ENCODE results near the gene HACD2.

HACD2 gene

DNA sequence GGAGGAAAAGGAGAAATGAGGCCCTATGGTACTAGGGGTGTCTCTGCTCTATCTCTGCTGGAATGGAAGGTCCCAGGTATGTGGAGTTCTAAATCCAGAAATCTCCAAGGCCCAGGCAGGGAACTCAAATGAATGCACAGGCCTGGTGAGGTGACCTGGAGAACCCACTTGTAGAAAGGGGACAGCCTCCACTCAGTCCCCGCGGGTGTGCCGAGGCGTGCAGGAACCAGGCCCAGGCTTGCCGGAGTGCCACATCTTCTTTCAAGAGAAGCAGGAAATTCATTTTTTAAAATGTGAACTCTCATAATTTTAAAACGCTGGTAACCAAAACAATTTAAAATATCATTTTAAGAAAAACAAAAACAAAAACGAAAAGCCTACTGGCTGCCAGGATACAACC, 103.8 kb downstream of the HACD2 start:
- DNase-seq (ENCODE audit: low read depth), result no peak

- DNase-seq (ENCODE audit: low read depth), result no peak
Measured at GRCh38 chr3:123480428-123480827, 104.4 kb downstream of the HACD2 start.

DNA sequence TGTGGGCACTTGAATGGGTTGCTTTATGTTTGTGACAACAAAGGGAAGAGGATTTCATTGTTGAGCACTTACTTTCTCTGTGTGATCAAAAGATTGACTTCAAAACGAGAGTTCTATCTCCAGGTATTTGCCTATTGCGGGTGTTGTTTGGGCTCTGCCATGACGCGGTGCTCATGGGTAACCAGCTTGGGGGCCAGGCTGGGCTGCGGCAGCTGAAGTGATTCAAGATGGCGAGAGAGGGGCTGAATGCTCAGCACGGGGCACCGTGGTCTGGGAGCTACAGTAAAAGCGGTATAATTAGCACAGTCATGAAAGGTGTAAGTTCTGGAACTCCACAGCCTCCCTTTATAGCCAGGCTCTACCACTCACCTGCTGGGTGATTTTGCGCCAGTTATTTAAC, 105.0 kb downstream of the HACD2 start:
- DNase-seq (ENCODE audit: low read depth), result no peak

GRCh38 chr3:123478314-123478713, 106.5 kb downstream of the HACD2 start:
- no peak for DNase-seq (ENCODE audit: low read depth)

DNA sequence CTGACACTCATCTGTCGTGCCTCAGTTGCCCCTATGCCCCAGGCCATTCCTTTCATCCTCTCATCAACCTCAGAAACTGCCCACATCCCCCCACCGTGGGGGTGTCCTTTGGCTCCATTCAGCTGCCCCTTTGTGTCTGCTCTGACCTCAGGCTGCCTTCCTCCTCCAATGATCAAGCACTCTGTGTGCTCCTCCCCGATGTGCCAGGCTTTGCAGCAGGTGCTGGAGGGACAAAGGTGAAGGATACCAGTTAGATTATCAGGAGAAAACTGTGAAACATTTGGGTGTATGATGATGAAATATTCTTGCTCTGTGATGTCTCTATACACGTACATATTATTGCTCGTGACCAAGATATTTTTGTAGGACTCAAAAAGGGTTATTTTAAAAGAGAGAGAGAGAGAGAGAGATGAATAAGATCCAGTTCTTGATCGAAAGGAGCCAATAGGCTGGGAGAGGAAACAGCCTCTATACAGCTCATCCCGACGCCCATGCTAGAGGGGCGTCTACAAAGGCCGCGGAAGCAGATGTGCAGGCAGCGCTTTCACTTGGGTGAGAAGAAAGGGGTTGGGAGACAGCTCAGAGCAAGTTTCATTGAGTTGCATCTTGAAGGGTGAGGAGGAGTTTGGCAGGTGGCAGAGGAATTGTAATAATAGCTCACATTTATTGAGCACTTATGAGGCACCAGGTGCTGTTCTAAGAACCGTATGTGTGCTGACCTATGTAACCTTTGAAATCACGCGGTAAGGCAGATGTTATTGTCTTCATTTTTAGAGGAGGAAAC, 107.7 kb downstream of the HACD2 start:
- no peak for DNase-seq (ENCODE audit: low read depth)

GRCh38 chr3:123475786-123476185, 109.1 kb downstream of the HACD2 start:
- no peak for DNase-seq (ENCODE audit: low read depth)

GRCh38 chr3:123471106-123471505, 113.7 kb downstream of the HACD2 start:
- DNase-seq (ENCODE audit: low read depth), result no peak

GRCh38 chr3:123469323-123469995, 115.4 kb downstream of the HACD2 start:
- no peak for DNase-seq (ENCODE audit: low read depth)

GRCh38 chr3:123467046-123467445, 117.8 kb downstream of the HACD2 start:
- no peak for DNase-seq (ENCODE audit: low read depth)

GRCh38 chr3:123464211-123464610, 120.6 kb downstream of the HACD2 start:
- no peak for DNase-seq (ENCODE audit: low read depth)

GRCh38 chr3:123459862-123460261, 125.0 kb downstream of the HACD2 start:
- DNase-seq (ENCODE audit: low read depth), result no peak

DNA sequence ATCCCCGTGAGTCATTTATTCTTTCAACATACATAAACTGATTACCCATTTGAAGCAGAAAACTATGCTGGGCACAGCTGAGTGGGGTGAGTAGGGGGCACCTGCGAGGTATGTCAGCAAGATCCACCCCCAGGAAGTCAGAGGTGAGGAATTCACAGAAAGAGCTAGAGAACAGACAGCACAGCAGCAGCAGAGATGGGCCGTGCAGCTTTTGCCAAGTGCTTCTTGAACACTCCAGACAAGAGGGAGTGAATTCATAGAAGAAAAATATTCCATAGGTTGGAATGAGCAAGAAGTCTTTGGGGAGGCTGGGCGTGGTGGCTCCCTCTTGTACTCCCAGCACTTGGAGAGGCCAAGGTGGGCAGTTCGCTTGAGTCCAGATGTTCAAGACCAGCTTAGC, 126.6 kb downstream of the HACD2 start:
- DNase-seq (ENCODE audit: low read depth), result no peak

- no peak for DNase-seq (ENCODE audit: low read depth)
Measured at GRCh38 chr3:123457841-123458240, 127.0 kb downstream of the HACD2 start.

DNA sequence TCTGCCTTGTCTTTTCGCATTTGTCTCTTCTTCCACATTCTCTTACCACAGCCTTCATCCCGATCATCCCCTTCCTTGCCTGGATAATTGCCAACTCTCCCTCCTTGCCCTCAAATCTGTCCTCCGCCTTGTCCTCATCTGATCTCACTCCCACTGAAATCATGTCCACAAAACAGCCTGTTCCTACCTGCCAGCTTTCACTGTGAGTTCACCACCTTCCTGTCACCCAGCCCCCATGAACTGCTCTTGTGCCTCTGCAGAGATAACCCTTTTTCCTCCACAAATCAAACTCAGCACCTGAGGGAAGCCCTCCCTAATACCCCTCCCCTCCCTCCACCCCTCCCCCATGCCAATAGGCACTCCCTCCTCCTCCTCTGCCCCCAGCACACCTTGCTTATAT, 131.2 kb downstream of the HACD2 start:
- no peak for DNase-seq (ENCODE audit: low read depth)

- DNase-seq (ENCODE audit: low read depth), result no peak
Measured at GRCh38 chr3:123451186-123451585, 133.7 kb downstream of the HACD2 start.

DNA sequence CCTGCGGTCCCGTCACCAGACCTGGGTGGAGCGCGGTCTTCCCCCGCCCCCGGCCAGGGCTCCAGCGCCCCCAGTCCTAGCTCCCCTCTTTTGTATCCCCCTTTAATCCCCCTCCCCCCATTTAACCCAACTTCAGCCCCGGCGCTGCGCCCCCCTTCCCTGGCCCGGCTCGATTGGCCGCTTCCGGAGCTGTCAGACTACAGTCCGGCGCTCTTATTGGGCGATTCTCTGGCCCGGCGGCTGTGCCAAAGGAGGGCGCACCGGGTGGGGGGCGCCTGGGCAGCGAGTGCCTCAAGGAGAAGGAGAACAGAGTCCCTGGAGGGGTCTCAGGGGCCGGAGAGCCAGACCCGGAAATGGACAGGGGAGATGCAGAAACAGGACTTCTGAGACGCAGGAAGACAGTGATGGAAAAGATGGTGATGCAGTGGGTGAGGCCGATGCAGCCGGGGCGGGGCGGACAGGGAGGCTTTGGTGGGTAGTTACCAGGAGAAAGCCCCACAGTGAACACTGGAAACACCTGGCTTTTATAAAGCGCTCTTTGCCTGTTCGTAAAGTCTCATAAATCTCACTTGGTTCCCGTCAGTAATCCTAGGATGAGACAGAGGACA, 134.8 kb downstream of the HACD2 start:
- DNase-seq (ENCODE audit: low read depth), result no peak

GRCh38 chr3:123449102-123449996, 135.5 kb downstream of the HACD2 start:
- DNase-seq (ENCODE audit: low read depth), result no peak

DNA sequence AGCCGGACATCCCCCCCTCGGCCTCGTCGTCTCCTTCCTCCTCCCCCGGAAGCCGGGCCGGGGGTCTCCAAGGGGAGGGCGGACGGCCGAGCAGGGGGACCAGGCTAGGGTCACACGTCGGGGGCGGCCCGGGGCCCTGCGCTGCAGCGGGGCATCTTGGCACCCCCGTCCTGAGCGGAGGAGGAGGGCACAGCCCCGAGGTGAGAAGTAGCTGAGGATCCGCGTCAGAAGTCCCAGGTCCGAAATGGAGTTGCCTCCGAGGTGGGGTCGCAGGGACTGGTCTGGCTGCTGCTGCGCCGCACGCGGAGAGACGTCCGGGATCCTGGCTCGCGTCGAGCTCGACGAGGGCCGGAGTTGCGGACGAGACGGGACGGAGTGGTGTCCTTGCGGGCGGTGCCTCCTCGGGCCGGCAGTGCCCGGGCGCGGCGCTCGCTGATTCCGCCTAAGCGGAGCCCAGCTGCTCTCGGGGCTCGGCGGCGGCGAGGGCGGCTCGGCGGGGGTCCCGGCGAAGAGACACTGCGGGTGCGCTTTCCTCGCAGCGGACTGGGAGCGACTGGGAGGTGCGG, 136.2 kb downstream of the HACD2 start, which contains the start of gene ADCY5:
TSS of gene ADCY5 (minus strand) at position 555 of the 566 bp plus-strand sequence. CDS start at position 10, 545 bp downstream.
- DNase-seq (ENCODE audit: low read depth), result no peak

DNA sequence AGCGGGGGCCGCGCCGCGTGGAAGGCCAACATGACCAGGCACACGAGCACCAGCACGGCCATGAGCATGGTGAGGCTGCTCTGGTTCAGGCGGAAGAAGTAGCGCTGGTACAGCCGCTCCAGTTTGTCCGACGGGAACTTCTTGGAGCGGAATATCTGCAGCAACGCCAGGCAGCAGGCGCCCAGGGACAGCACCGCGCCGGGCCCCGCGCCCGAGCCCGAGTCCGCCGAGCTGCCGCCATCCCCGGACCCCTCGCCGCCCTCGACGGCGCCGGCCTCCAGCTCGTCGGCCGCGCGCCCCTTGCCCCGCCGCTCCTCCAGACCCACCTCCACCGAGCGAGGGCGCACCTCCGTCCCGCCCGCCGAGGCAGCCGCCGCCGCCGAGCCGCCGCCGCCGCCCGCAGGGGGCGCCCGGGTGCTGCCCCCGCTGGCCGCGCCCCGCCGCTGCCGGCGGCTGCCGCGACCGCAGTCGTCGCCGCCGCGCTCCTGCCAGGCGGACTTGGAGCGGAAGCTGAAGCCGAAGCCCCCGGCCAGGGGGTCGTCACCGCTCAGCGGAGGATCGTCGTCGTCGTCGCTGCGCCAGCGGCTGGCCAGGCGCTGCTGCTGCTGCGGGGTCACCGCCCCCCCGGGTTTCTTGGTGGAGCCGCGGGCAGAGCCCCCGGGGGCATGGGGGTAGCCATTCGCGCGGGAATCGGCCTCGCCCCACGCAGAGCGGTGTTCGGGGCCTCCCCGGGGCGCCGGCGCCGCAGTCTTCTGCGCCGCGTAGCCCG, 136.9 kb downstream of the HACD2 start:
- peak; percentile 54 for DNase-seq (ENCODE audit: low read depth)

DNA sequence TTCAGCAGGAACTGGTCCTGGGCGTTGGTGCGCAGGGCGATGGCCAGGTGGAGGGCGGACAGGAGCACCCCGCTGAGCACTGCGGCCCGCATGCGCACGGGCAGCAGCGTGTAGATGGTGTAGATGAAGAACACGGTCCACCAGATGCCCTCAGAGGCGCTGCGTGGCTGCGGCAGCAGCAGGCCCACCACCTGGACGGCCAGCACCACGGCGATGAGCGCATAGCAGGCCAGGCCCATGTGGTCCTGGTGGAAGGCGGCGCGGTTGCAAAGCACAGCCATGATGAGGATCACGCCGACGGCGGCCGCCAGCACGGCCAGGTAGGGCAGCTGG, 137.5 kb downstream of the HACD2 start:
- no peak for DNase-seq (ENCODE audit: low read depth)

- no peak for DNase-seq (ENCODE audit: low read depth)
Measured at GRCh38 chr3:123446610-123447109, 138.2 kb downstream of the HACD2 start.
